Omental fat pad (tissue), 4 donors: ENCODE results near the gene WIPI1. TPM values are rescaled to one million over a fixed set of nuclear protein-coding genes. Genes with fewer than 3 reads are reported as not detected.

ENCODE experiments used
- ATAC-seq: fragments of 150-250 bp; one replicate; pipeline ENCODE4 v1.9.1; 2016; ENCODE audit warnings: mild to moderate bottlenecking, moderate library complexity; ENCODE audit not compliant: low FRiP score
- DNase-seq: peaks from one replicate; pipeline ENCODE4 v3.0.0-alpha.2; 2019; ENCODE audit warnings: low spot score
- total RNA-seq, 4 donors: library from RNA; depleted of rRNA; stranded (reverse); fragments of >200 nt; gene quantifications; one replicate each; pipeline ENCODE4 v1.1.0, GENCODE V29; 2016
- TF ChIP-seq, protein P1 (sequence below), 3 donors: fragments of 450-650 bp; IDR thresholded peaks; one replicate each; pipeline ENCODE4 v1.5.1; 2016 to 2017; ENCODE audit warnings: antibody characterized with exemption in 3 of 3, mild to moderate bottlenecking in 3 of 3, moderate library complexity in 2 of 3

WIPI1 gene
- total RNA-seq, 4 donors from 2014 or later = 50.1 to 101 (median 60.2) TPM

- ATAC-seq = no peak
- TF ChIP-seq, protein P1, sequence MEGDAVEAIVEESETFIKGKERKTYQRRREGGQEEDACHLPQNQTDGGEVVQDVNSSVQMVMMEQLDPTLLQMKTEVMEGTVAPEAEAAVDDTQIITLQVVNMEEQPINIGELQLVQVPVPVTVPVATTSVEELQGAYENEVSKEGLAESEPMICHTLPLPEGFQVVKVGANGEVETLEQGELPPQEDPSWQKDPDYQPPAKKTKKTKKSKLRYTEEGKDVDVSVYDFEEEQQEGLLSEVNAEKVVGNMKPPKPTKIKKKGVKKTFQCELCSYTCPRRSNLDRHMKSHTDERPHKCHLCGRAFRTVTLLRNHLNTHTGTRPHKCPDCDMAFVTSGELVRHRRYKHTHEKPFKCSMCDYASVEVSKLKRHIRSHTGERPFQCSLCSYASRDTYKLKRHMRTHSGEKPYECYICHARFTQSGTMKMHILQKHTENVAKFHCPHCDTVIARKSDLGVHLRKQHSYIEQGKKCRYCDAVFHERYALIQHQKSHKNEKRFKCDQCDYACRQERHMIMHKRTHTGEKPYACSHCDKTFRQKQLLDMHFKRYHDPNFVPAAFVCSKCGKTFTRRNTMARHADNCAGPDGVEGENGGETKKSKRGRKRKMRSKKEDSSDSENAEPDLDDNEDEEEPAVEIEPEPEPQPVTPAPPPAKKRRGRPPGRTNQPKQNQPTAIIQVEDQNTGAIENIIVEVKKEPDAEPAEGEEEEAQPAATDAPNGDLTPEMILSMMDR (IDR thresholded peaks at IDR 0.05) = no peak
- no peak for DNase-seq
These were observed 24.1 kb downstream of the WIPI1 start for GRCh38 chr17:68433211-68433610.

DNA sequence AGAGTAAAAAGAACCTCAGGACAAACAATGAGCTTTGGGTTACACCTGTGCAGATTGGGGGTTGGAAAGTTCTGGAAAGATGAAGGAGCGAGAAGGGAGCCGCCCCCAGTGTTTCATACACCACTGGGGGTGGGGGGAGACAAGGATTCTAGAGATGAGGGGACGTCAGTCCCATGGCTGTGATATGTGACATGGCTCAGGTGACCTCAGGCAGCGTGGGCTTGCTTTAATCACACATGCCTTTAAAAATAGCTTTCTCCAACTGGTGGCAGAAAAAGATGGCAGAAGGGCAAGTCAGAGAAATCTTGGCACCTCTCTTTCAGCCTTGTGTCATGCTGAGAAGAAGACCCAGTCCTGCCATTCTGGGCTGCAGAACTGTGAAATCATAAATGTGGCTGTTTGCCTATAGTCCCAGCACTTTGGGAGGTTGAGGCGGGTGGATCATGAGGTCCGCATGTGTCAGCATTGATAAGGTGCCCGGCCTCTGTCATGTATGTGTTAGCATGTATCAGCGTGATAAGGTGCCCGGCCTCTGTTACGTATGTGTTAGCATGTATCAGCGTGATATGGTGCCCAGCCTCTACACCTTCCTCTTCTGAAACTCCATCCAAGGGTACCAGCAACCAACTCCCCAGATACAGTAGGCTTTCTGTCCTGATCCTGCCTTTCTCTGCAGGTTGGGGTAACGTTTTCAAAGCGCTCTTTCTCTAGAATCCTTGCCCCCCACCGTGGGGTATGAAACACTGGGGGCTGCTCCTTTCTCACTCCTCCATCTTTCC is 25.0 kb downstream of the WIPI1 start:
- ATAC-seq = no peak
- no peak for DNase-seq
- TF ChIP-seq, protein P1 (IDR thresholded peaks at IDR 0.05) = no peak

GRCh38 chr17:68431661-68432071 is 25.6 kb downstream of the WIPI1 start:
- TF ChIP-seq, protein P1 (IDR thresholded peaks at IDR 0.05) = no peak
- ATAC-seq = no peak
- DNase-seq = no peak

GRCh38 chr17:68431045-68431608 is 26.2 kb downstream of the WIPI1 start:
- TF ChIP-seq, protein P1 (IDR thresholded peaks at IDR 0.05) = no peak
- no peak for ATAC-seq
- DNase-seq = no peak

- TF ChIP-seq, protein P1 (IDR thresholded peaks at IDR 0.05) = no peak
- DNase-seq = no peak
- ATAC-seq = no peak
These were observed 27.4 kb downstream of the WIPI1 start for GRCh38 chr17:68429881-68430280.

GRCh38 chr17:68428498-68429172 is 28.7 kb downstream of the WIPI1 start:
- TF ChIP-seq, protein P1 (IDR thresholded peaks at IDR 0.05) = no peak
- ATAC-seq = no peak

More at GRCh38 chr17:68428498-68429172, 28.7 kb downstream of the WIPI1 start:
- DNase-seq = no peak
